PC-9 (cell line): ENCODE results near the gene PSME4. TPM values are rescaled to one million over a fixed set of nuclear protein-coding genes. Genes with fewer than 3 reads are reported as not detected.
"Not testable (repeated sequence)": the region's sequence is repeated elsewhere in the genome, so short reads cannot be mapped to it uniquely, and the experiment has no call there.

Experiments
- BruUV-seq: library from RNA; stranded (reverse); fragments of 400-500 nt; replicated peaks from 2 replicates; lab custom pipeline; 2021; lab: Mats Ljungman, UMichigan
- CTCF ChIA-PET: fragments of 300-600 bp; sonication (Branson Sonifier 250); formaldehyde crosslinking; loops from one replicate; lab custom pipeline; 2022; ENCODE audit warnings: antibody characterized with exemption; lab: Charles Lee
- POLR2A ChIA-PET: fragments of 300-600 bp; sonication (Branson Sonifier 250); formaldehyde crosslinking; loops from one replicate; lab custom pipeline; 2022; ENCODE audit warnings: antibody characterized with exemption; ENCODE audit not compliant: unreplicated experiment; lab: Charles Lee
- DNase-seq, 2 experiments: peaks; one replicate each; pipeline versions ENCODE4 v3.0.0 to v3.0.0-alpha.2; 2015 to 2022; ENCODE audit warnings: mixed read lengths in 1 of 2
- H2AFZ ChIP-seq: fragments of 200-600 bp; sonication (generic); 2 replicates; pipeline ENCODE4 v1.8.1; 2017; ENCODE audit warnings: antibody characterized with exemption
- H3F3A ChIP-seq: fragments of 200-600 bp; sonication (generic); 2 replicates; pipeline ENCODE4 v1.8.1; 2017; ENCODE audit warnings: antibody characterized with exemption, mild to moderate bottlenecking, low read depth; ENCODE audit not compliant: insufficient read depth
- H3K27ac ChIP-seq: fragments of 200-600 bp; sonication (generic); 2 replicates; pipeline ENCODE4 v1.6.1; 2016; ENCODE audit warnings: mixed run types
- H3K27me3 ChIP-seq: fragments of 200-600 bp; sonication (generic); 2 replicates; pipeline ENCODE4 v1.6.1; 2016; ENCODE audit warnings: low read depth, mixed run types; ENCODE audit not compliant: insufficient read depth
- H3K36me3 ChIP-seq: fragments of 200-600 bp; sonication (generic); 2 replicates; pipeline ENCODE4 v1.6.1; 2016; ENCODE audit warnings: low read depth, mixed run types
- H3K4me1 ChIP-seq: fragments of 200-600 bp; sonication (generic); replicated peaks from 2 replicates; pipeline ENCODE4 v1.6.1; 2016; ENCODE audit warnings: mixed run types; ENCODE audit not compliant: insufficient read depth
- H3K4me2 ChIP-seq: fragments of 200-600 bp; sonication (generic); 2 replicates; pipeline ENCODE4 v1.6.1; 2017; ENCODE audit warnings: mixed run types
- H3K4me3 ChIP-seq: fragments of 200-600 bp; sonication (generic); 2 replicates; pipeline ENCODE4 v1.6.1; 2016; ENCODE audit warnings: mixed run types
- H3K79me2 ChIP-seq: fragments of 200-600 bp; sonication (generic); 2 replicates; pipeline ENCODE4 v1.6.1; 2017; ENCODE audit warnings: low read depth, mixed run types
- H3K9me2 ChIP-seq: fragments of 200-600 bp; sonication (generic); 2 replicates; pipeline ENCODE4 v1.8.1; 2017; ENCODE audit warnings: mild to moderate bottlenecking; ENCODE audit not compliant: insufficient read depth
- H3K9me3 ChIP-seq: fragments of 200-600 bp; sonication (generic); 2 replicates; pipeline ENCODE4 v1.8.1; 2016; ENCODE audit warnings: low read depth; ENCODE audit not compliant: insufficient read depth
- H4K20me1 ChIP-seq: fragments of 200-600 bp; sonication (generic); 2 replicates; pipeline ENCODE4 v1.8.1; 2017; ENCODE audit not compliant: insufficient read depth
- EZH2 ChIP-seq: fragments of 200-600 bp; sonication (generic); IDR thresholded peaks from 2 replicates; pipeline ENCODE4 v1.8.0; 2017; ENCODE audit warnings: antibody characterized with exemption, low read depth
- intact Hi-C: fragments of 100-400 bp; cut with micrococcal nuclease; formaldehyde crosslinking; loops from one replicate; pipeline ENCODE4 v1.10.0; 2022; ENCODE audit not compliant: unreplicated experiment
- total RNA-seq: library from RNA; stranded (reverse); gene quantifications from 2 replicates; pipeline ENCODE4 v1.2.3, GENCODE V29; 2021
- TF ChIP-seq, protein P1 (sequence below): fragments of 200-600 bp; sonication (generic); conservative IDR thresholded peaks from 2 replicates; pipeline ENCODE4 v1.6.1; 2017; ENCODE audit warnings: mixed run types, antibody characterized with exemption, mild to moderate bottlenecking, moderate library complexity

The PSME4 gene
- total RNA-seq, 1 experiment from 2014 or later = 99.5 TPM

GRCh38 chr2:53969285-53969967 is 1.4 kb downstream of the PSME4 start:
- H2AFZ ChIP-seq = peak overlapping the region; percentile 80; the same call in 1 of the 2 replicates
- peak overlapping the region; percentile 79 for H3K4me3 ChIP-seq
- peaks cover 11% of the 10 kb centered on the region; the same call in 1 of the 2 replicates for H3F3A ChIP-seq
- intact Hi-C loops = no loop called here
- no peaks in the 10 kb centered on the region for H3K9me2 ChIP-seq
- peak in 1 of 2 experiments; percentile 91 for DNase-seq
- BruUV-seq = TSS peak; percentile 21
- CTCF ChIA-PET = interaction anchor here (0.6 to 0.7 kb wide), 3 partner anchors 11 to 1030 kb away, joined by 3 to 5 read pairs (median 3); no protein-coding TSS in a partner anchor
- H3K27ac ChIP-seq = peak overlapping the region; percentile 57
- H3K4me1 ChIP-seq = peaks cover 25% of the 10 kb centered on the region
- H3K4me2 ChIP-seq = peak overlapping the region; percentile 94
- H3K9me3 ChIP-seq = no peaks in the 10 kb centered on the region
- H3K79me2 ChIP-seq = peaks cover 71% of the 10 kb centered on the region
- H4K20me1 ChIP-seq = peaks cover 45% of the 10 kb centered on the region
- TF ChIP-seq EZH2 = no peak
- TF ChIP-seq, protein P1, sequence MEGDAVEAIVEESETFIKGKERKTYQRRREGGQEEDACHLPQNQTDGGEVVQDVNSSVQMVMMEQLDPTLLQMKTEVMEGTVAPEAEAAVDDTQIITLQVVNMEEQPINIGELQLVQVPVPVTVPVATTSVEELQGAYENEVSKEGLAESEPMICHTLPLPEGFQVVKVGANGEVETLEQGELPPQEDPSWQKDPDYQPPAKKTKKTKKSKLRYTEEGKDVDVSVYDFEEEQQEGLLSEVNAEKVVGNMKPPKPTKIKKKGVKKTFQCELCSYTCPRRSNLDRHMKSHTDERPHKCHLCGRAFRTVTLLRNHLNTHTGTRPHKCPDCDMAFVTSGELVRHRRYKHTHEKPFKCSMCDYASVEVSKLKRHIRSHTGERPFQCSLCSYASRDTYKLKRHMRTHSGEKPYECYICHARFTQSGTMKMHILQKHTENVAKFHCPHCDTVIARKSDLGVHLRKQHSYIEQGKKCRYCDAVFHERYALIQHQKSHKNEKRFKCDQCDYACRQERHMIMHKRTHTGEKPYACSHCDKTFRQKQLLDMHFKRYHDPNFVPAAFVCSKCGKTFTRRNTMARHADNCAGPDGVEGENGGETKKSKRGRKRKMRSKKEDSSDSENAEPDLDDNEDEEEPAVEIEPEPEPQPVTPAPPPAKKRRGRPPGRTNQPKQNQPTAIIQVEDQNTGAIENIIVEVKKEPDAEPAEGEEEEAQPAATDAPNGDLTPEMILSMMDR = no peak
- POLR2A ChIA-PET = interaction anchor here (0.6 to 1.1 kb wide), 4 partner anchors 9 to 590 kb away, joined by 3 to 8 read pairs (median 4); no protein-coding TSS in a partner anchor
- H3K36me3 ChIP-seq = 0 out of 2 replicates have a peak, but pooled peaks cover under 1% of the 10 kb centered on the region
- no peaks in the 10 kb centered on the region for H3K27me3 ChIP-seq

DNA sequence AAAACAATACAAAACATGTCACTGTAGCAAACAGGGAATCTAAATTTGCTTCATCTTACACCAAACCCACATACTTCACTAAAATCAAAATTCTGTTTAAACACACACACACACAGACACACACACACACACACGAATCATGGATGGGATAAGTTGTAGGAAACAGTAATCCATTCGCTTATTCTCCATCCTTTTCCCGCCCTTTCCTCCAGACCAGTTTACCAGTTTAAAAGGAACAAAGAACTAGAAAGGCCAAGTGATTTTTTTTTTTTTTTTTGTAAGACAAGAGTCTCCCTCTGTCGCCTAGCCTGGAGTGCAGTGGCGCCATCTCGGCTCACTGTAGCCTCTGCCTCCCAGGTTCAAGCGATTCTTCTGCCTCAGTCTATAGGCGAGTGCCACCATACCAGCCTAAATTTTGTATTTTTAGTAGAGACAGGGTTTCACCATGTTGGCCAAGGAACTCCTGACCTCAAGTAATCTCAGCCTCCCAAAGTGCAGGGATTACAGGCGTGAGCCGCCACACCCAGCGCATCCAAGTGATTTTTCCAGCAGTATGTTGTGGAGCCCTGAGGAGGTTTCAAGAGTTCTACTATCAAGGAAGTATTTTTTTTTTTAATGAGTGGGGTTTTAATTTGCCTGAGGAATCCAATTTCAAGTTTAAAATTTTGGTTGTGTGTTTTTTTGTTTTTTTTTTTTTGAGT is 5.7 kb downstream of the PSME4 start:
- Histone ChIP-seq H3K79me2 (peaks cover 100% of the 10 kb centered on the region), H3K4me1 (peaks cover 27% of the 10 kb centered on the region), H3K9me3 (no peaks in the 10 kb centered on the region), H2AFZ (no peak overlapping the region), H3K4me3 (no peak overlapping the region), H3K27ac (no peak overlapping the region), H3K9me2 (no peaks in the 10 kb centered on the region), H3F3A (peaks cover 8% of the 10 kb centered on the region; the same call in 1 of the 2 replicates), H3K4me2 (no peak overlapping the region), H3K36me3 (no peaks in the 10 kb centered on the region), H3K27me3 (no peaks in the 10 kb centered on the region), H4K20me1 (peaks cover 56% of the 10 kb centered on the region)
- TF ChIP-seq, protein P1 = no peak
- no peak for TF ChIP-seq EZH2
- CTCF ChIA-PET = no interaction called here
- no peak for DNase-seq
- no TSS peak for BruUV-seq
- intact Hi-C loops = no loop called here
- POLR2A ChIA-PET = no interaction called here

DNA sequence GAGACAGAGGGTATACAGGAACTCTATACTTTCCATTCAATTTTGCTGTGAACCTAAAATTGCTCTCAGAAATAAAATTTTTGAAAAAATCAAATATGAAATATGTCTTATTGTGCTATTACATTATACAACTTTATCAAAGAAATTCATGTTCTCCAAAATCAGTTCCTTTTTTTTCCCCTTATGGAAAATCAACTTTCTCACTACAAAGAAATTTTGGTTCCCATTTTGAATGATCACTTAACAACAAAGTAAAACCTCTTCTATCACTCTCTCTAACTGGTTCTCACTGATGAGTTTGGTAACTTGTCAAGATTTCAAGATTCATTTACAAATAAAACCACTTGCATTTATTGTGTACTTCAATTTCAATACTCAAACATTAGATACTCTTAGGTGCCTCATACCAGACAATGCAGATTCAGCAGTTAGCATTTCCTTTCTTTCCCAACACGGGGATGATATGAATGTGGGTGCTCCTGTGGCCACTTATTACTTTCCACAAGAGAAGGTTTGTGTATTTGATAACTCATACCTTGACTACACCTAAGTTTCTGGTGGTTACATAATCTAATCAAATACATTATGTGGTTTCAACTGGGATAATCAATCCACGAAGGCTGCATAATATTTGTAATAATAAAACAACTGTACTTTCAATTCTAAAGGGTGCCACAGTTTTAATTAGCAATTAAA is 6.4 kb downstream of the PSME4 start:
- no peaks in the 10 kb centered on the region for H3K27me3 ChIP-seq
- H3K36me3 ChIP-seq = no peaks in the 10 kb centered on the region
- peaks cover 49% of the 10 kb centered on the region for H4K20me1 ChIP-seq
- DNase-seq = no peak
- H3K4me1 ChIP-seq = peaks cover 27% of the 10 kb centered on the region
- TF ChIP-seq EZH2 = no peak
- TF ChIP-seq, protein P1 = no peak
- no TSS peak for BruUV-seq
- peaks cover under 1% of the 10 kb centered on the region; the same call in 1 of the 2 replicates for H3F3A ChIP-seq
- no peaks in the 10 kb centered on the region for H3K9me2 ChIP-seq
- ChIA-PET CTCF (no interaction called here), POLR2A (no interaction called here)
- no peak overlapping the region for H3K4me2 ChIP-seq
- intact Hi-C loops = no loop called here
- H3K27ac ChIP-seq = no peak overlapping the region
- H2AFZ ChIP-seq = no peak overlapping the region
- H3K9me3 ChIP-seq = no peaks in the 10 kb centered on the region
- no peak overlapping the region for H3K4me3 ChIP-seq
- H3K79me2 ChIP-seq = peaks cover 100% of the 10 kb centered on the region

DNA sequence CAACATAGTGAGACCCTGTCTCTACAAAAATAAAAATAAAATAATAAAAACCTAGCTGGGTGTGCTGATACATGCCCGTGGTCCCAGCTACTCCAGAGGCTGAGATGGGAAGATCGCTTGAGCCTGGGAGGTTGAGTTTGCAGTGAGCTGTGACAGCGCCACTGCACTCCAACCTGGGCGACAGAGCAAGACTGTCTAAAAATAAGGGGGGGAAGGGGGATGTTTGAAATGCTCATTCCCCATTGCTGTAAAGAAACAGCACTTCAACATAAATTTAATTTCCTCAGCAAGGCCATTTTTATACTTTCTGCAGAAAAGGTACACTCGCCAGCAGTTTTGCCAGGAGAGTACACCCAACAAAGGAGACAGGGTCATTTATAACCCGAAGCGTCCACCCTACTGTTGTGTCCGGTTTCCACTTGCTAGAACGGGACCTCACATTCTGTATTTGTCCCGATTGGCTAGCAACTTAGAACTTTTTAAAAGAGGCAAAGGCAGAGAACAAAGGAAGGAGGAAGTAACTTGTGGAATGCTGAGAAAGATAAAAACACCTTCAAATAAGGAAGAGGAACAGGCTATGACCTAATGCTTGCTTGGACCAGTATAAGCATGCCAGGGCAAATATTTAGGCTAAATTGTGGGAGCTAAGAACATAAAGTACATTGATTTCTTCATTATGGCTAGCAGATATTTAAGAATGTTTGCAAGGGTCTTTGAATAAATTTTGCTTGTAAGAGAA is 9.1 kb downstream of the PSME4 start:
- H3K4me3 ChIP-seq, CTCF ChIA-PET, H3K27ac ChIP-seq, H3K9me2 ChIP-seq, H3F3A ChIP-seq, DNase-seq, H3K36me3 ChIP-seq, H2AFZ ChIP-seq, intact Hi-C loops, H3K4me2 ChIP-seq, H3K27me3 ChIP-seq, BruUV-seq, H3K9me3 ChIP-seq: not testable (repeated sequence)
- POLR2A ChIA-PET = interaction anchor here (0.9 kb wide), 1 partner anchor 771 kb away, joined by 24 read pairs; no protein-coding TSS in a partner anchor
- H3K4me1 ChIP-seq = peaks cover 11% of the 10 kb centered on the region; the same call in 1 of the 2 replicates
- H4K20me1 ChIP-seq = peaks cover 45% of the 10 kb centered on the region
- peaks cover 100% of the 10 kb centered on the region for H3K79me2 ChIP-seq
